ENCODE results near the gene CELF1.
"Not testable (repeated sequence)": the region's sequence is repeated elsewhere in the genome, so short reads cannot be mapped to it uniquely, and the experiment has no call there.

CELF1 gene

GRCh38 chr11:47526032-47526431 is 26.9 kb downstream of the CELF1 start:
- not testable (repeated sequence) for H3K4me3 ChIP-seq (ENCODE audit: low read length); H3K9me3 ChIP-seq (ENCODE audit: low read length); H3K27me3 ChIP-seq (ENCODE audit: insufficient read depth, low read length); H3K36me3 ChIP-seq (ENCODE audit: insufficient read depth, low read length); H2AFZ ChIP-seq (ENCODE audit: low read depth, low read length)
- peaks cover 32% of the 10 kb centered on the region for H3K4me1 ChIP-seq (ENCODE audit: insufficient read depth, low read length)

DNA sequence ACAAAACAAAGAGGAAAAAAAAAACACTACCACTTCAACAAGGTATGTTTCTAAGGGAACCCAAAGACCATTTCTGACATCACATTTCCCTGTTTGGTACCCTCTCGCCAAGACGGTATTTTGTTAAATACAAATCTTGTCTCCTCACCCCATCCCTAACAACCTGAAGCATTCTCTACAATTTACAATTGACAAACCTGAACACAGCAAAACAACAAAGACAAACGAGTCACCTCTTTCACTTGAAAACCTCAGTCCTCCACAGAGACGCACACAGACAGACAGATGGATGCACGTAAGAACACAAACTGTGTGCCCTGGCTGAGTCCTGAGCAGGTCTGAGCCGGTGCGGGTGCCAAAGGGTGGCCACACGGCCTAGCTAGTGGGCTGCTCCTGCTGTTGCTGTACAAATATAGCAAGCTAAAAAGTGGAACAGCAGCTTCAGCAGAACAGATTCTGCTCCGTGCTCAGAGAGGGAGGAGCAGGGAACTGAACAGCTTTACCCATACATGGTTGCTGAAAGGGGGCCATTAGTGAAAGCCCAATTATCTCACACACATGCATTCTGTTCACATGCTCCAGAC is 28.5 kb downstream of the CELF1 start:
- H2AFZ ChIP-seq (ENCODE audit: low read depth, low read length), result no peak overlapping the region
- H3K27me3 ChIP-seq (ENCODE audit: insufficient read depth, low read length), result no peaks in the 10 kb centered on the region
- H3K4me3 ChIP-seq (ENCODE audit: low read length), result peak overlapping the region; percentile 6
- peaks cover 32% of the 10 kb centered on the region for H3K4me1 ChIP-seq (ENCODE audit: insufficient read depth, low read length)
- peaks cover 7% of the 10 kb centered on the region for H3K36me3 ChIP-seq (ENCODE audit: insufficient read depth, low read length)
- H3K9me3 ChIP-seq (ENCODE audit: low read length), result no peaks in the 10 kb centered on the region

DNA sequence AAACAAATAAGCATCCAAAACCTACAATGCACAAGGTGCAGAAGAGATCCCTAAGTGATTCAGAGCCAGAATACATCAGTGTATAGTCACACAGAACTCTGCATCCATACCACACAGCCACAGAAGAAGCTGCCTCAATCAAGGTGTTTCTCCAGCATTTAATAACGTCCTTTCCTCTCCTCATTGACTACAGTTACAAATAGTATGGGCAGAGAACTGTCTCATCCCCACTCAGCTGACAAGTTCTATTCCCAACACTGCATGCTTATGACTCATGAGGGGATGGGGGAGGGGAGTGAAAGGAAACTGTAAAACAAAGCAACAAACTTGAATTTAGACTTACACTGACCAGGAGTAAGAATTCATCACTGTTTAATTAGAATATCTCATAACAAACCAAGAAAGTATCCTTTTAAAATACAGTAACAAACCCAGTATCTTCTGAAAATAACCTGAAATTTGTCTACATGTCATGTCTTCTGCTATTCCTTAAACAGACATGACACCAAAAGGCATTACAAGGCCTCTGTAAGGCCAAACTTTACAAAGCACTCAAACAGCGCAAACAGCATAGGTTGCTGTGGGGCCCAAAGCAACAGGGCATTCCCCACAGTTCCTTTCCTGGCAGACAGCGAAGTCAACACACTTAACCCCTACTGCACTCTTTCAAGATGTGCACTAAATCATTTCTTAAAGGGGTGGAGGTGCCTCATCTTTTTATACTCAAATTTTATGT is 29.3 kb downstream of the CELF1 start:
- H3K4me3 ChIP-seq (ENCODE audit: low read length), result no peak overlapping the region
- peaks cover 4% of the 10 kb centered on the region for H3K36me3 ChIP-seq (ENCODE audit: insufficient read depth, low read length)
- no peaks in the 10 kb centered on the region for H3K27me3 ChIP-seq (ENCODE audit: insufficient read depth, low read length)
- H3K4me1 ChIP-seq (ENCODE audit: insufficient read depth, low read length), result peaks cover 32% of the 10 kb centered on the region
- H3K9me3 ChIP-seq (ENCODE audit: low read length), result no peaks in the 10 kb centered on the region
- no peak overlapping the region for H2AFZ ChIP-seq (ENCODE audit: low read depth, low read length)

GRCh38 chr11:47518212-47518964 is 34.5 kb downstream of the CELF1 start:
- H3K9me3 ChIP-seq (ENCODE audit: low read length), result no peaks in the 10 kb centered on the region
- H3K4me3 ChIP-seq (ENCODE audit: low read length), result no peak overlapping the region
- H3K27me3 ChIP-seq (ENCODE audit: insufficient read depth, low read length), result no peaks in the 10 kb centered on the region
- H2AFZ ChIP-seq (ENCODE audit: low read depth, low read length), result no peak overlapping the region
- peaks cover 4% of the 10 kb centered on the region for H3K36me3 ChIP-seq (ENCODE audit: insufficient read depth, low read length)
- peaks cover 6% of the 10 kb centered on the region for H3K4me1 ChIP-seq (ENCODE audit: insufficient read depth, low read length)

GRCh38 chr11:47516984-47517853 is 35.7 kb downstream of the CELF1 start:
- peaks cover 4% of the 10 kb centered on the region for H3K36me3 ChIP-seq (ENCODE audit: insufficient read depth, low read length)
- H3K27me3 ChIP-seq (ENCODE audit: insufficient read depth, low read length), result no peaks in the 10 kb centered on the region
- no peak overlapping the region for H2AFZ ChIP-seq (ENCODE audit: low read depth, low read length)
- H3K4me1 ChIP-seq (ENCODE audit: insufficient read depth, low read length), result no peaks in the 10 kb centered on the region
- no peak overlapping the region for H3K4me3 ChIP-seq (ENCODE audit: low read length)
- no peaks in the 10 kb centered on the region for H3K9me3 ChIP-seq (ENCODE audit: low read length)

- Histone ChIP-seq H3K4me1 (ENCODE audit: insufficient read depth, low read length) (no peaks in the 10 kb centered on the region), H3K36me3 (ENCODE audit: insufficient read depth, low read length) (peaks cover 4% of the 10 kb centered on the region), H3K9me3 (ENCODE audit: low read length) (no peaks in the 10 kb centered on the region), H2AFZ (ENCODE audit: low read depth, low read length) (no peak overlapping the region), H3K27me3 (ENCODE audit: insufficient read depth, low read length) (no peaks in the 10 kb centered on the region), H3K4me3 (ENCODE audit: low read length) (no peak overlapping the region)
These were observed 36.8 kb downstream of the CELF1 start for GRCh38 chr11:47516155-47516554.

- H3K36me3 ChIP-seq (ENCODE audit: insufficient read depth, low read length), result peaks cover 4% of the 10 kb centered on the region
- no peaks in the 10 kb centered on the region for H3K27me3 ChIP-seq (ENCODE audit: insufficient read depth, low read length)
- no peak overlapping the region for H3K4me3 ChIP-seq (ENCODE audit: low read length)
- no peaks in the 10 kb centered on the region for H3K9me3 ChIP-seq (ENCODE audit: low read length)
- no peak overlapping the region for H2AFZ ChIP-seq (ENCODE audit: low read depth, low read length)
- no peaks in the 10 kb centered on the region for H3K4me1 ChIP-seq (ENCODE audit: insufficient read depth, low read length)
These were observed 37.9 kb downstream of the CELF1 start for GRCh38 chr11:47514825-47515647.

DNA sequence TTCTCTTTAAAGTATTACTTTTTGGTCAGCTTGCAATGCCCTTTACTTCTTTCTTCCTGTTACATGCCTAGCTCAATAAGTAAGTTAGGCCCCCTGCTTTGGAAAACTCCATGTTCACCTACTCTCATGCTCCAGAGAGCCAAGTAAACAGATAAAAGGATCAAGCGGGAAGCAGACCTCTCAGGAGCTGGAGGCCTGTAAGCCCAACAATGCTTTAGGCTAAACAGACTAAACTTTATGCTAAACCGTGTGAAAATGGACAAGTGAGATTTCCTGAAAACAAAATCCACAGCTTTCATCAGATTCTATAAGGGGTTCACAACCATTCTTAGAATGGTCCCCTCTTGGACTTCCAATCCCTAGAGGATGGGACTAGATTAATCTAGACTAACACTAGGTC is 40.2 kb downstream of the CELF1 start:
- Histone ChIP-seq H3K27me3 (ENCODE audit: insufficient read depth, low read length) (no peaks in the 10 kb centered on the region), H3K4me3 (ENCODE audit: low read length) (no peak overlapping the region), H2AFZ (ENCODE audit: low read depth, low read length) (no peak overlapping the region), H3K9me3 (ENCODE audit: low read length) (no peaks in the 10 kb centered on the region), H3K36me3 (ENCODE audit: insufficient read depth, low read length) (peaks cover 4% of the 10 kb centered on the region), H3K4me1 (ENCODE audit: insufficient read depth, low read length) (peaks cover 9% of the 10 kb centered on the region)

- no peaks in the 10 kb centered on the region for H3K27me3 ChIP-seq (ENCODE audit: insufficient read depth, low read length)
- H3K9me3 ChIP-seq (ENCODE audit: low read length), result no peaks in the 10 kb centered on the region
- H3K4me1 ChIP-seq (ENCODE audit: insufficient read depth, low read length), result peaks cover 16% of the 10 kb centered on the region
- no peak overlapping the region for H3K4me3 ChIP-seq (ENCODE audit: low read length)
- H3K36me3 ChIP-seq (ENCODE audit: insufficient read depth, low read length), result peaks cover 4% of the 10 kb centered on the region
- H2AFZ ChIP-seq (ENCODE audit: low read depth, low read length), result no peak overlapping the region
These were observed 41.0 kb downstream of the CELF1 start for GRCh38 chr11:47511917-47512316.

DNA sequence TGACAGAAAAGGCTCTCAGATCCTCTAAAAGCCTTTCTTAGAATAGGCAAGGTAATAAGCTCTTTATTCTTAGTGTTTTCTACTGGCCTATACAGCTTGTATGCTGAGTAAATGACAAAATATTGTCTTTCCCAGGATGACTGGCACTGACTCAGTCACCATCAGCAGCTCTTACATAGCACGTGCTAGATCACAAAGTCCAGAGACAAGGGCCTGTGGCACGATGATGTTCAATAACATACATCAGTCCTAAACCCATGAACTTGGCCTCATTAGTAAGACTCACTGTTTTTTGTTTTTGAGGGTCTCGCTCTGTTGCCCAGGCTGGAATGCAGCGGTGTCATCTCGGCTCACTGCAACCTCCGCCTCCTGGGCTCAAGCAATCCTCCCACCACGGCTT is 42.7 kb downstream of the CELF1 start:
- Histone ChIP-seq H3K4me3 (ENCODE audit: low read length) (no peak overlapping the region), H3K4me1 (ENCODE audit: insufficient read depth, low read length) (peaks cover 18% of the 10 kb centered on the region), H3K27me3 (ENCODE audit: insufficient read depth, low read length) (no peaks in the 10 kb centered on the region), H2AFZ (ENCODE audit: low read depth, low read length) (no peak overlapping the region), H3K36me3 (ENCODE audit: insufficient read depth, low read length) (peaks cover 4% of the 10 kb centered on the region), H3K9me3 (ENCODE audit: low read length) (no peaks in the 10 kb centered on the region)

GRCh38 chr11:47509077-47509536 is 43.8 kb downstream of the CELF1 start:
- H3K4me1 ChIP-seq (ENCODE audit: insufficient read depth, low read length), result peaks cover 18% of the 10 kb centered on the region

More at GRCh38 chr11:47509077-47509536, 43.8 kb downstream of the CELF1 start:
- H3K36me3 ChIP-seq (ENCODE audit: insufficient read depth, low read length), result peaks cover 4% of the 10 kb centered on the region
- H3K9me3 ChIP-seq (ENCODE audit: low read length), result no peaks in the 10 kb centered on the region
- H2AFZ ChIP-seq (ENCODE audit: low read depth, low read length), result no peak overlapping the region
- no peak overlapping the region for H3K4me3 ChIP-seq (ENCODE audit: low read length)
- H3K27me3 ChIP-seq (ENCODE audit: insufficient read depth, low read length), result no peaks in the 10 kb centered on the region
